GM21737 (cell line): ENCODE data around the gene FLYWCH1.
"Not testable (repeated sequence)": the region's sequence is repeated elsewhere in the genome, so short reads cannot be mapped to it uniquely, and the experiment has no call there.

Source experiments
- ATAC-seq: cut with Tn5 transposase; IDR thresholded peaks from one replicate; pipeline ENCODE4 v1.9.1; 2021; ENCODE audit warnings: mild to moderate bottlenecking, moderate library complexity; ENCODE audit not compliant: unreplicated experiment

Gene FLYWCH1

GRCh38 chr16:2924901-2925755 lies 13.4 kb downstream of the FLYWCH1 start:
- no peak for ATAC-seq

GRCh38 chr16:2925951-2926649 lies 14.4 kb downstream of the FLYWCH1 start:
- ATAC-seq = no peak

GRCh38 chr16:2926650-2926999 lies 14.9 kb downstream of the FLYWCH1 start:
- ATAC-seq = no peak

DNA sequence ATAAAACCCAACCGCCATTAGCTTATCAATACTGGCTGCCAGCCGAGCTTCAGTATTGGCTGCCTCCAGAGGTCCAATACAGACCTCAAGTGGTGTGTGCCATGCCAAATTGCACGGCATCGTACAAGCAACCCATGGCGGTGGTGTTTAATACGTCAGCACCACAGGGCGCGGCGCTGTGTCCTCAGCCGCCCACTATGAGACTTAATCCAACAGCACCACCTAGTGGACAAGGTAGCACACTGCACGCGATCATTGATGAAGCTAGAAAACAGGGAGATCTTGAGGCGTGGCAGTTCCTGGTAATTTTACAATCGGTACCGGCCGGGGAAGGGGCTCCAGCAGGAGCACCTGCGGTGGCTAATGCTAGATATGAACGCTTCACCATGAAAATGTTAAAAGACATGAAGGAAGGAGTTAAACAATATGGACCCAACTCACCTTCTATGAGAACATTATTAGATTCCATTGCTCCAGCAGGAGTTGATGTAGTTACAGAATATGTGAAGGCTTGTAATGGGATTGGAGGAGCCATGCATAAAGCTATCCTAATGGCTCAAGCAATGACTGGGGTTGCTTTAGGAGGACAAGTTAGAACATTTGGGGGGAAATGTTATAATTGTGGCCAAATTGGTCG lies 15.4 kb downstream of the FLYWCH1 start:
- no peak for ATAC-seq

- ATAC-seq = not testable (repeated sequence)
These were observed 16.4 kb downstream of the FLYWCH1 start for GRCh38 chr16:2928151-2928550.

- ATAC-seq = no peak
These were observed 17.1 kb downstream of the FLYWCH1 start for GRCh38 chr16:2928796-2929195.

DNA sequence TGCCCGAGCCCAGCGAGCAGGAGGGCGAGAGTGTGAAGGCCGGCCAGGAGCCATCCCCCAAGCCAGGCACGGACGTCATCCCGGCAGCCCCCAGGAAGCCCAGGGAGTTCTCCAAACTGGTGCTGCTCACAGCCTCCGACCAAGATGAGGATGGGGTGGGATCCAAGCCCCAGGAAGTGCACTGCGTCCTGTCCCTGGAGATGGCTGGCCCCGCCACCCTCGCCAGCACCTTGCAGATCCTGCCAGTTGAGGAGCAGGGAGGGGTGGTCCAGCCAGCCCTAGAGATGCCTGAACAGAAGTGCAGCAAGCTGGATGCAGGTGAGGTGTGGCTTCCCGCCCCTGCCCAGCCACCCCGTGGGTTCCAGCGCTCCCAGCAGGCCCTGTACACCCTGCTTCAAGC lies 18.0 kb downstream of the FLYWCH1 start:
- no peak for ATAC-seq

GRCh38 chr16:2930236-2930635 lies 18.5 kb downstream of the FLYWCH1 start:
- no peak for ATAC-seq

GRCh38 chr16:2931231-2931914 lies 19.6 kb downstream of the FLYWCH1 start:
- not testable (repeated sequence) for ATAC-seq

- ATAC-seq = no peak
These were observed 21.4 kb downstream of the FLYWCH1 start for GRCh38 chr16:2933136-2933535.

DNA sequence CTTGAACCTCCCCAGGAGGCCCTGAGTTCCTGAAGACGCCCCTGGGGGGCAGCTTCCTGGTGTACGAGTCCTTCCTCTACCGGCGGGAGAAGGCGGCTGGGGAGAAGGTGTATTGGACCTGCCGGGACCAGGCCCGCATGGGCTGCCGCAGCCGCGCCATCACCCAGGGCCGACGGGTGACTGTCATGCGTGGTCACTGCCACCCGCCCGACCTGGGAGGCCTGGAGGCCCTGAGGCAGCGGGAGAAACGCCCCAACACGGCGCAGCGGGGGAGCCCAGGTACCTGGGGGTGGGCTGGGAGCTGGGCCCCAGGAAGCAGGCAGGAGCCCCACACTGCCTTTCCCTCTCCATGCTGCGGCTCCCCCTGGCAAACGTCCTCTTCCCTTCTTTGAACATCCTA lies 22.0 kb downstream of the FLYWCH1 start:
- no peak for ATAC-seq

DNA sequence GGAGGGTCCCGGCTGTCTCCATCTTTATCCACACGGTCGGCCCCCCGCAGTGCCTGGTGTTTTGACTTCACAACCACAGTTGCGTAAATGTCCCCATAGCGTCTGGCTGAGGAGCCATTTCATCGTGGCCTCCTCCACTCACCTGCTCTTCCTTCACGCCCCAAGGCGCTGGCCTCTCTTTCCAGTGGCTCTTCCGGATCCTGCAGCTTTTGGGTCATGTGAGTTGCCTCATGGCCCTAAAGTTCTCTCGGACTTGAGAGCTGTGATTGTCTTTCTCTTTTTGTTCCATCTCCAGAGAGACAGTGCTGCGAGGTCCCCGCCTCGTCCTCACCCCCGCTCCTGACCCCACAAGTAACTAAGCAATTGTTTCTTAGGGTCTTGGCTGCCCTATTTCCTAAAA lies 22.7 kb downstream of the FLYWCH1 start:
- ATAC-seq = no peak

DNA sequence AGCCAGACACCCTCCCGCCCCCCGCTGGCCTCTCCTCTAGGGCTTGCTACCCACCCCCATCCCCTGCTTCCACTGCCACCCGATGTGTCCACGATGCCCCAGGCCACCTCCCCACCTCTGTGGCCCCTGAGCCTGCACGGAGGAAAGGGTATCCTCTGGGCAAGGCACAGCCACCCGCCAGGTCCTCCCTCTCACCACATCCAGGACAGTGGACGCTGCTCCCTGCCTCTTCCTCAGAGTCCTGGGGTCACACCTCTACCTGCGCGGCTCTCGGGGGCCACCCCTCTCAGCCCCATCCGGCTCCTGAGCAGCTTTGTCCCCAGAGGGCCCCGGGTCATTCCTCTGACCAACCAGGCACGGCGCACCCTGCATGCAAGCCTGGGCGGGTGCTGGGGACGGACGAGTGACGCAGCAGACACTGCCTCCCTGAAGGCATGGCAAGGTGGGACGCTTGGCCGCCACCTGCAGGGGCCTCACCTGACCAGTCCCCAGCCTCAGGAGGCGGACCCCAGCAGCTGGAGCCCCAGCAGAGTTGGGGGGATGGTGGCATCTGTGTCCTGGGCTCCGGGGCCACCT lies 24.8 kb downstream of the FLYWCH1 start:
- ATAC-seq = no peak

DNA sequence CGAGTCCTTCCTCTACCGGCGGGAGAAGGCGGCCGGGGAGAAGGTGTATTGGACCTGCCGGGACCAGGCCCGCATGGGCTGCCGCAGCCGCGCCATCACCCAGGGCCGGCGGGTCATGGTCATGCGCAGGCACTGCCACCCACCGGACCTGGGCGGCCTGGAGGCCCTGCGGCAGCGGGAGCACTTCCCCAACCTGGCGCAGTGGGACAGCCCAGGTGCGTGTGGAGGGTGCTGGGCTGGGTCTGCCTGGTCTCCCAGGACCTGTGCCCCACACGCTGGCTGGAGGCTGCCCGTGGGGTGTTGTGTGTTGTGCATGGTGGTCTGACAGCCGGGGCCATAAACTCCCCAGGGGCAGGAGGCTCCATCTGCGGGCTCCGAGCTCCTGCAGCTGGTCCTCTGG lies 25.4 kb downstream of the FLYWCH1 start:
- ATAC-seq = no peak

DNA sequence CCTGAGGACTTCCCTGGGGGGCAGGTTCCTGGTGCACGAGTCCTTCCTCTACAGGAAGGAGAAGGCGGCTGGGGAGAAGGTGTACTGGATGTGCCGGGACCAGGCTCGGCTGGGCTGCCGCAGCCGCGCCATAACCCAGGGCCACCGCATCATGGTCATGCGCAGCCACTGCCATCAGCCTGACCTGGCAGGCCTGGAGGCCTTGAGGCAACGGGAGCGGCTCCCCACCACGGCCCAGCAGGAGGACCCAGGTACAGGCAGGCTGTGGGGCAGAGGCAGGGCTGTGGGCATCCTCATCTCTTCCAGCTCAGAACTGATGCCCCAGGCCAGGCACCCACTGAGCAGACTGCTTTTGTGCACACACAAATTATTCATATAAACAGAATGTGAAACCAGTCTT lies 26.5 kb downstream of the FLYWCH1 start:
- no peak for ATAC-seq

GRCh38 chr16:2939968-2940367 lies 28.2 kb downstream of the FLYWCH1 start:
- no peak for ATAC-seq

GRCh38 chr16:2942045-2942444 lies 30.3 kb downstream of the FLYWCH1 start:
- ATAC-seq = no peak

- ATAC-seq = not testable (repeated sequence)
These were observed 32.0 kb downstream of the FLYWCH1 start for GRCh38 chr16:2943716-2944115.

- no peak for ATAC-seq
These were observed 34.9 kb downstream of the FLYWCH1 start for GRCh38 chr16:2946649-2947048.

DNA sequence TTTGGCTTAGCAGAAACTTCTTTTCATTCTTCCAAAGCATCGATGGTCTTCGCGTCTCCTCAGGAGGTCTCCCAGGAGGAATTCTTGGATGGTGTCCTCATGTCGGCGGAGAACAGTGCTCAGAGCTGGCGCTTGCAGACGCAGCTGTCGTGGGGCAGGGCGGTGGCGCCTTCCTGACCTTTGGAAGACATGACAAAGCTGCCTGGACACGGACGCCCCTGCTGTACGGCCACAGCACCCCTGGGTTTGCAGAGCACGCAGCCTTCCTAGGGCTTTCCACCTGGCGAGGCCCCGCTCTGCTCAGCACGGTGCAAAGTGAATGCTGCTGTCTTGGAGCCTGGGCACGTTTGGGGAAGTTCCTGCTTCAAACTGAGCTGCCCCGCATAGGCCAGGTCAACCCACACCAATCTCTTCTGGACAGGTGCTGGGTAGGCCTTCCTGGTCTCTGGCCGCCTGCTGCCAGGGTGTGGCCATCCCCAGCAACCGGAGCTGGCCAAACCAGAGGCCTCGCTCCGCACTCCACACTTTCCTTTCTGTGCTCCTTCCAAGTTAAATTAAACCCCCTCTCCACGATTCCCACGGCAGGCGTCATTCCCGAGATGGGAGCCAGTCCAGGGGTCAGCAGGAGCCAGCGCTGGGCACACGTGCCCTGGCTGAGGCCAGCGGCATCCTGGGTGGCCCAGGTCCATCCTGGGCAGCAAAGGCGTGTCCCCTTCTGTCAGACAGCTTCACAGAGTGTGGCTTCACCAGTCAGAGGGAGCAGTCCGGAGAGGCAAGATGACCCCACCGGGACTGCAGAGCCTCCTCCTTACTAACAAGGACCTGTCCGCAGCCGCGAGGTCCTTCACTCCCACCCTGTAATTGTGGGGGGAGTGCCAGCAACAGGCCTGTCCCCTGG lies 37.3 kb downstream of the FLYWCH1 start:
- ATAC-seq = no peak
